Measurements from ENCODE around the gene ZXDA.

DNA sequence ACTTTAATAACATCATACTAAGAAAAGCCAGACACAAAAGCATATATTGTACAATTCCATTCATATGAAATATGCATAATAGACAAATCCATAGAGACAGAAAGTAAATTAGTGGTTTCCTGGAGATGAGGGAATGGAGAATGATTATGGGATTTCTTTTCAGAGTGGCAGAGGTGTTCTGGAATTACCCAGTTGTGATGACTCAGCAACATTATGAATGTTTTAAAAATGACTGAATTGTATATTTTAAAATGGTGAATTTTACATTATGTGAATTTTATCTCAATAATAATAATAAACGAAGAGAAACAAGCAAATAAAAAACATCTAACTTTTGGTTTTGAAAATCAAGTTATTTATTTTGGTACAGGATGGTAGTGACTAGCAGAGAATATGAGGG is 11.2 kb downstream of the ZXDA start:
- TF ChIP-seq EZH2 (IDR thresholded peaks at IDR 0.05) (no peak), POLR2AphosphoS5 (IDR thresholded peaks at IDR 0.05; ENCODE audit: borderline replicate concordance, low read depth, low read length) (no peak), FOXP2 (optimal IDR thresholded peaks at IDR 0.05; ENCODE audit: control extremely low read depth, extremely low read length, insufficient read depth) (no peak)
